Inflammatory macrophage treated with lipopolysaccharide for 1 hour (primary cell): Measurements from ENCODE around the gene PIP5K1C.
"Not testable (repeated sequence)": the region's sequence is repeated elsewhere in the genome, so short reads cannot be mapped to it uniquely, and the experiment has no call there.

Experiments used
- DNase-seq, 2 donors: peaks; one replicate each; pipeline ENCODE4 v3.0.0-alpha.2; 2020 to 2022

Gene PIP5K1C

DNA sequence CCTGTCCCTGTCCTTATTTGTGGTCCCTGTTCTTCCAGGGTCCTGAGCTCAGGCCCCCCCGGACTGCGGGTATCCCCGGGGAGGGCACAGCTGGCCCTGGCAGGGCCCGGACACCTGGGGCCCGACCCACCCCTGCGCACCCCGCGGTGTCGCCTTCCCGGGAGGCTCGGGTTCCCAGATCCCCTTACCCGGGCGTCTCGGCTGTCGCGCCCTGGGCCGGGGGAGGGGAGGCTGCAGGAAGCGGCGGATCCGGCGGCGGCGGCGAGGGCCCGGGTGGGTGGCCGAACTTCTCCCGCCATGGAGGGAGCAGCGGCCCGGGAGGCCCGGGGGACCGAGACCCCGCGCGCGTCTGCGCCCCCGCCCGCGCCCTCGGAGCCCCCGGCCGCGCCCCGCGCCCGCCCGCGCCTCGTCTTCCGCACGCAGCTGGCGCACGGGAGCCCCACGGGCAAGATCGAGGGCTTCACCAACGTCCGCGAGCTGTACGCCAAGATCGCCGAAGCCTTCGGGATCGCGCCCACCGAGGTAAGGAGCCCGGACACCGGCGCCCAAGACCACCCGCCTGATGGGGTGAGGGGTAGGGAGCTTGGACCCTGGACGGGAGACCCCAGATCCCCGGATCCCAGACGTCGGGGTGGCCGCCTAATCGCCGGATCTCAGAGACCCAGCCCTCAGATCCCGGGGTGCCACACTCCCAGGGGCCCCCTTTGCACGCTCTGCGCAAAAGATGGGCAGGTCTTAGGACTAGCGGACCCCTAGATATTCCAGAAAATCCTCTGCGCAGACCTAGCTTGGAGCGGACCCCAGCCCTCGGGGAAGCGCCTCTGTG is 114.8 kb downstream of the PIP5K1C start, which contains the start of gene GIPC3:
TSS of gene GIPC3 (plus strand) at position 178 of the 826 bp plus-strand sequence. CDS start at position 298, 120 bp downstream.
- DNase-seq = no peak

DNA sequence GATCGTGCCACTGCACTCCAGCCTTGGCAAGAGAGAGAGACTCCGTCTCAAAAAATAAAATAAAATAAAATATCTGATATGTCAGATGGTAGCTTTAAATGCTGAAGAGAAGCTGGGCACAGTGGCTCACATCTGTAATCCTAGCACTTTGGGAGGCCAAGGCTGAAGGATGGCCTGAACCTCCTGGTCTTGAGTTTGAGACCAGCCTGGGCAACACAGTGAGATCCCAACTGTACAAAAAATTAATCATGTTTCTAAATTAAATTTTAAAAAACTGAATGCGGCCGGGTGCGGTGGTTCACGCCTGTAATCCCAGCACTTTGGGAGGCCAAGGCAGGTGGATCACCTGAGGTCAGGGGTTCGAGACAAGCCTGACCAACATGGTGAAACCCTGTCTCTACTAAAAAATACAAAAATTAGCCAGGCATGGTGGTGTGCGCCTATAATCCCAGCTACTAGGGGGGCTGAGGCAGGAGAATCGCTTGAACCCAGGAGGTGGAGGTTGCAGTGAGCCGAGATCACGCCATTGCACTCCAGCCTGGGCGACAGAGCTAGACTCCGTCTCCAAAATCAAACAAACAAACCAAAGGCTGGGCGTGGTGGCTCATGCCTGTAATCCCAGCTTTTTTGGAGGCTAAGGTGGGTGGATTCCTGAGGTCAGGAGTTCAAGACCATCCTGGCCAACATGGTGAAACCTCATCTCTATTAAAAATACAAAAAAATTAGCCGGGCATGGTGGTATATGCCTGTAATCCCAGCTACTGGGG is 116.0 kb downstream of the PIP5K1C start:
- DNase-seq = not testable (repeated sequence)

DNA sequence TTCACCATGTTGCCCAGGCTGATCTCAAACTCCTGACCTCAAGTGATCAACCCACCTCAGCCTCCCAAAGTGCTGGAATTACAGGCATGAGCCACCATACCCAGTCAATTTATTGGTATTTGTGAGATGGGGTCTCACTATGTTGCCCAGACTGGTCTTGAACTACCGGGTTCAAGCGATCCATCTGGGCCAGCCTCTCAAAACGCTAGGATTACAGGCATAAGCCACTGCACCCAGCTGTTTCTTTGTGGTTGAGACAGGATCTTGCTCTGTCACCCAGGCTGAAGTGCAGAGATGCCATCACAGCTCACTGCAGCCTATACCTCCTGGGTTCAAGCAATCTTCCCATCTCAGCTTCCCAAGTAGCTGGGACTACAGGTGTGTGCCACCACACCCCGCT is 118.5 kb downstream of the PIP5K1C start:
- not testable (repeated sequence) for DNase-seq
